WTC11 (cell line): Measurements from ENCODE around the gene SYCP2. TPM values are rescaled to one million over a fixed set of nuclear protein-coding genes. Genes with fewer than 3 reads are reported as not detected.

ENCODE experiments used
- ATAC-seq: fragments of 200-7000 bp; cut with Tn5 transposase; 2 replicates; pipeline ENCODE4 v1.10.0; 2021; ENCODE audit warnings: mild to moderate bottlenecking, moderate library complexity
- CTCF ChIA-PET: fragments of 300-600 bp; sonication (Branson Sonifier 250); formaldehyde crosslinking; loops from one replicate; lab custom pipeline; 2021; ENCODE audit warnings: antibody characterized with exemption; lab: Charles Lee
- POLR2A ChIA-PET: fragments of 350-600 bp; sonication (Branson Sonifier 250); formaldehyde crosslinking; loops from one replicate; lab custom pipeline; 2021; ENCODE audit warnings: antibody characterized with exemption; lab: Charles Lee
- DNase-seq: peaks from one replicate; pipeline ENCODE4 v3.0.0; 2021; ENCODE audit warnings: low spot score
- H3K27ac Mint-ChIP-seq: 2 replicates; pipeline ENCODE4 v1.8.0; 2021; ENCODE audit warnings: mixed read lengths
- H3K27me3 Mint-ChIP-seq: 2 replicates; pipeline ENCODE4 v1.8.0; 2021; ENCODE audit warnings: low read depth, mild to moderate bottlenecking, moderate library complexity, mixed read lengths
- H3K36me3 Mint-ChIP-seq: 2 replicates; pipeline ENCODE4 v1.8.0; 2021; ENCODE audit warnings: mixed read lengths
- H3K4me1 Mint-ChIP-seq: 2 replicates; pipeline ENCODE4 v1.8.0; 2022; ENCODE audit warnings: mixed read lengths
- H3K4me3 Mint-ChIP-seq: 2 replicates; pipeline ENCODE4 v1.8.0; 2021; ENCODE audit warnings: mild to moderate bottlenecking, moderate library complexity, mixed read lengths
- H3K9me3 Mint-ChIP-seq: 2 replicates; pipeline ENCODE4 v1.8.0; 2021; ENCODE audit warnings: mixed read lengths
- ELF4 ChIP-seq: sonication (generic); formaldehyde crosslinking; IDR thresholded peaks from 2 replicates; pipeline ENCODE4 v1.8.1; 2022; ENCODE audit warnings: low read depth, mild to moderate bottlenecking, moderate library complexity, missing genetic modification reagents
- ESRRA ChIP-seq: sonication (generic); formaldehyde crosslinking; IDR thresholded peaks from 2 replicates; pipeline ENCODE4 v1.8.1; 2022; ENCODE audit warnings: mild to moderate bottlenecking, missing genetic modification reagents, borderline replicate concordance
- GTF2I ChIP-seq: fragments of 250-450 bp; sonication (Bioruptor Pico); conservative IDR thresholded peaks from 2 replicates; pipeline ENCODE4 v1.4.0; 2021; ENCODE audit warnings: mild to moderate bottlenecking
- IRF2 ChIP-seq: sonication (generic); formaldehyde crosslinking; IDR thresholded peaks from 2 replicates; pipeline ENCODE4 v1.8.0; 2022; ENCODE audit warnings: low read depth, missing genetic modification reagents, borderline replicate concordance
- MXD4 ChIP-seq: fragments of 250-450 bp; sonication (Bioruptor Pico); IDR thresholded peaks from 2 replicates; pipeline ENCODE4 v1.8.0; 2021; ENCODE audit warnings: mild to moderate bottlenecking, moderate library complexity, borderline replicate concordance
- NR2C2 ChIP-seq: sonication (generic); formaldehyde crosslinking; IDR thresholded peaks from 2 replicates; pipeline ENCODE4 v1.8.0; 2022; ENCODE audit warnings: mild to moderate bottlenecking, missing genetic modification reagents
- NR3C1 ChIP-seq: sonication (generic); formaldehyde crosslinking; conservative IDR thresholded peaks from 2 replicates; pipeline ENCODE4 v1.8.1; 2023; ENCODE audit warnings: low read depth, mild to moderate bottlenecking, missing genetic modification reagents
- OVOL2 ChIP-seq: fragments of 250-450 bp; sonication (Bioruptor Pico); IDR thresholded peaks from 2 replicates; pipeline ENCODE4 v1.9.0; 2021; ENCODE audit warnings: mild to moderate bottlenecking, borderline replicate concordance
- SOX15 ChIP-seq: fragments of 250-450 bp; sonication (Bioruptor Pico); IDR thresholded peaks from 2 replicates; pipeline ENCODE4 v1.9.0; 2021; ENCODE audit warnings: mild to moderate bottlenecking
- TP53 ChIP-seq: sonication (generic); formaldehyde crosslinking; IDR thresholded peaks from 2 replicates; pipeline ENCODE4 v1.8.1; 2023; ENCODE audit warnings: mild to moderate bottlenecking, missing genetic modification reagents
- ZNF138 ChIP-seq: sonication (generic); formaldehyde crosslinking; conservative IDR thresholded peaks from 2 replicates; pipeline ENCODE4 v1.8.1; 2022; ENCODE audit warnings: mild to moderate bottlenecking, moderate library complexity, missing genetic modification reagents
- ZNF219 ChIP-seq: sonication (generic); formaldehyde crosslinking; IDR thresholded peaks from 2 replicates; pipeline ENCODE4 v1.8.0; 2023; ENCODE audit warnings: missing genetic modification reagents, mild to moderate bottlenecking, borderline replicate concordance
- ZNF232 ChIP-seq: sonication (generic); formaldehyde crosslinking; IDR thresholded peaks from 2 replicates; pipeline ENCODE4 v1.8.0; 2022; ENCODE audit warnings: mild to moderate bottlenecking, missing genetic modification reagents
- ZNF263 ChIP-seq: sonication (generic); formaldehyde crosslinking; IDR thresholded peaks from 2 replicates; pipeline ENCODE4 v1.8.1; 2022; ENCODE audit warnings: low read depth, mild to moderate bottlenecking, moderate library complexity, missing genetic modification reagents
- total RNA-seq: library from RNA; stranded (reverse); gene quantifications from 3 replicates; pipeline ENCODE4 v1.2.3, GENCODE V29; 2021
- TF ChIP-seq, protein P1 (sequence below): sonication (generic); formaldehyde crosslinking; conservative IDR thresholded peaks from 2 replicates; pipeline ENCODE4 v1.8.1; 2022; ENCODE audit warnings: mild to moderate bottlenecking, missing genetic modification reagents
- TF ChIP-seq, protein P2 (sequence below): fragments of 250-450 bp; sonication (Bioruptor Pico); IDR thresholded peaks from 2 replicates; pipeline ENCODE4 v1.8.0; 2021; ENCODE audit warnings: mild to moderate bottlenecking
- TF ChIP-seq, protein P3 (sequence below): sonication (generic); formaldehyde crosslinking; IDR thresholded peaks from 2 replicates; pipeline ENCODE4 v1.8.1; 2023; ENCODE audit warnings: mild to moderate bottlenecking, missing genetic modification reagents
- TF ChIP-seq, protein P4 (sequence below): sonication (generic); formaldehyde crosslinking; IDR thresholded peaks from 2 replicates; pipeline ENCODE4 v1.8.1; 2023; ENCODE audit warnings: mild to moderate bottlenecking, missing genetic modification reagents, moderate library complexity
- TF ChIP-seq, protein P5 (sequence below): sonication (generic); formaldehyde crosslinking; IDR thresholded peaks from 2 replicates; pipeline ENCODE4 v1.8.1; 2023; ENCODE audit warnings: mild to moderate bottlenecking, moderate library complexity, missing genetic modification reagents
- TF ChIP-seq, protein P6 (sequence below): fragments of 250-450 bp; sonication (Bioruptor Pico); IDR thresholded peaks from 2 replicates; pipeline ENCODE4 v1.9.0; 2021; ENCODE audit warnings: mild to moderate bottlenecking
- TF ChIP-seq, protein P7 (sequence below): sonication (generic); formaldehyde crosslinking; IDR thresholded peaks from 2 replicates; pipeline ENCODE4 v1.8.1; 2022; ENCODE audit warnings: low read depth, missing genetic modification reagents, borderline replicate concordance
- TF ChIP-seq, protein P8 (sequence below): sonication (generic); formaldehyde crosslinking; IDR thresholded peaks from 2 replicates; pipeline ENCODE4 v1.8.1; 2022; ENCODE audit warnings: low read depth, mild to moderate bottlenecking, moderate library complexity, missing genetic modification reagents, borderline replicate concordance
- TF ChIP-seq, protein P9 (sequence below): sonication (generic); formaldehyde crosslinking; IDR thresholded peaks from 2 replicates; pipeline ENCODE4 v1.8.1; 2022; ENCODE audit warnings: mild to moderate bottlenecking, moderate library complexity, missing genetic modification reagents

Gene SYCP2
- total RNA-seq, 1 experiment from 2014 or later = 0.31 TPM

DNA sequence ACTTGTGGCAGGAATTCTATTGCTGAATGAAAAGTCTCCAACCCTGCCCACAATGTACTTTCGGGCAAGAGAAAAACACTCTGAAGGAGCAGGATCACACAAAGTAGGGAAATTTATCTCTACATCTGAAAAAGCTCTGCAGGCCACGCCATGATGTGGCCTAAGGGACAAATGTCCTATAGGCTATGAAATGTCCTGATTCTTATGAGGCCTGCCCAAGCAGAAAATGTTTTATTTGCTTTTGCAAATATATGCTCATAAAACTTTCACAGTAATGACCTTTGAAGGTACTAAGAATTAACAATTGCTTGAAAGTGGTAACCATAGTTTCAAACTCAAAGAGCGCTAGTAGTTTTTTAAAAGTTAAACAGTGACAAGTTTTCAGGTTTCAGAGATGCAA lies 31.0 kb downstream of the SYCP2 start:
- no peaks in the 10 kb centered on the region for H3K36me3 Mint-ChIP-seq
- no peak overlapping the region for H3K27ac Mint-ChIP-seq
- no peak overlapping the region for H3K4me3 Mint-ChIP-seq
- DNase-seq (no peak), ATAC-seq (no peak)
- TF ChIP-seq, protein P1, sequence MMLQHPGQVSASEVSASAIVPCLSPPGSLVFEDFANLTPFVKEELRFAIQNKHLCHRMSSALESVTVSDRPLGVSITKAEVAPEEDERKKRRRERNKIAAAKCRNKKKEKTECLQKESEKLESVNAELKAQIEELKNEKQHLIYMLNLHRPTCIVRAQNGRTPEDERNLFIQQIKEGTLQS = no peak
- TF ChIP-seq MXD4 (CRISPR knock-in tag) = no peak
- ChIA-PET CTCF (no interaction called here), POLR2A (no interaction called here)
- H3K27me3 Mint-ChIP-seq = peaks cover 62% of the 10 kb centered on the region
- no peaks in the 10 kb centered on the region for H3K9me3 Mint-ChIP-seq
- H3K4me1 Mint-ChIP-seq = peaks cover 4% of the 10 kb centered on the region; the same call in 1 of the 2 replicates

DNA sequence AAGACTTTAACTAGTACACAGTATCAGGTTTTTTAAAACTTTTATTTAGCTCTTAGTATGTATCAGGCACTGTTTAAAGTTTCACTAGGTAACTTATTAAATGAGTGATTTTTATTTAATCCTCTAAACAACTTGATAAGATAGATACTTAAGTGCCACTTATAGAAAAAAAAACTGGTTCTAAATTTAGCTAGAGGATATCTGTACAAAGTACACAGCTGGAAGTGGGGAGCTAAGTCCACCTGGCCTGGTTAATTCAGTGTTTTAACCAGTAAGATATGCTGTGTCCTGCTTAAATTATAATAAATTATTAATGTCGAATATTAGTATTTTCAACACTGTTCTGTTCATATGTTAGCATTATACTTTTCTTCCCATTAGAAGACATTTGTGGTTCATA lies 37.5 kb downstream of the SYCP2 start:
- POLR2A ChIA-PET = no interaction called here
- Mint-ChIP-seq H3K27me3 (peaks cover 60% of the 10 kb centered on the region), H3K4me1 (0 out of 2 replicates have a peak, but pooled peaks cover under 1% of the 10 kb centered on the region), H3K36me3 (no peaks in the 10 kb centered on the region), H3K4me3 (no peak overlapping the region), H3K27ac (no peak overlapping the region), H3K9me3 (no peaks in the 10 kb centered on the region)
- CTCF ChIA-PET = no interaction called here
- TF ChIP-seq ZNF219 = no peak
- TF ChIP-seq, protein P2, sequence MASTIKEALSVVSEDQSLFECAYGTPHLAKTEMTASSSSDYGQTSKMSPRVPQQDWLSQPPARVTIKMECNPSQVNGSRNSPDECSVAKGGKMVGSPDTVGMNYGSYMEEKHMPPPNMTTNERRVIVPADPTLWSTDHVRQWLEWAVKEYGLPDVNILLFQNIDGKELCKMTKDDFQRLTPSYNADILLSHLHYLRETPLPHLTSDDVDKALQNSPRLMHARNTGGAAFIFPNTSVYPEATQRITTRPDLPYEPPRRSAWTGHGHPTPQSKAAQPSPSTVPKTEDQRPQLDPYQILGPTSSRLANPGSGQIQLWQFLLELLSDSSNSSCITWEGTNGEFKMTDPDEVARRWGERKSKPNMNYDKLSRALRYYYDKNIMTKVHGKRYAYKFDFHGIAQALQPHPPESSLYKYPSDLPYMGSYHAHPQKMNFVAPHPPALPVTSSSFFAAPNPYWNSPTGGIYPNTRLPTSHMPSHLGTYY (CRISPR knock-in tag) = no peak
- TF ChIP-seq, protein P3, sequence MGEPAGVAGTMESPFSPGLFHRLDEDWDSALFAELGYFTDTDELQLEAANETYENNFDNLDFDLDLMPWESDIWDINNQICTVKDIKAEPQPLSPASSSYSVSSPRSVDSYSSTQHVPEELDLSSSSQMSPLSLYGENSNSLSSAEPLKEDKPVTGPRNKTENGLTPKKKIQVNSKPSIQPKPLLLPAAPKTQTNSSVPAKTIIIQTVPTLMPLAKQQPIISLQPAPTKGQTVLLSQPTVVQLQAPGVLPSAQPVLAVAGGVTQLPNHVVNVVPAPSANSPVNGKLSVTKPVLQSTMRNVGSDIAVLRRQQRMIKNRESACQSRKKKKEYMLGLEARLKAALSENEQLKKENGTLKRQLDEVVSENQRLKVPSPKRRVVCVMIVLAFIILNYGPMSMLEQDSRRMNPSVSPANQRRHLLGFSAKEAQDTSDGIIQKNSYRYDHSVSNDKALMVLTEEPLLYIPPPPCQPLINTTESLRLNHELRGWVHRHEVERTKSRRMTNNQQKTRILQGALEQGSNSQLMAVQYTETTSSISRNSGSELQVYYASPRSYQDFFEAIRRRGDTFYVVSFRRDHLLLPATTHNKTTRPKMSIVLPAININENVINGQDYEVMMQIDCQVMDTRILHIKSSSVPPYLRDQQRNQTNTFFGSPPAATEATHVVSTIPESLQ = no peak
- DNase-seq = no peak
- ATAC-seq = no peak

DNA sequence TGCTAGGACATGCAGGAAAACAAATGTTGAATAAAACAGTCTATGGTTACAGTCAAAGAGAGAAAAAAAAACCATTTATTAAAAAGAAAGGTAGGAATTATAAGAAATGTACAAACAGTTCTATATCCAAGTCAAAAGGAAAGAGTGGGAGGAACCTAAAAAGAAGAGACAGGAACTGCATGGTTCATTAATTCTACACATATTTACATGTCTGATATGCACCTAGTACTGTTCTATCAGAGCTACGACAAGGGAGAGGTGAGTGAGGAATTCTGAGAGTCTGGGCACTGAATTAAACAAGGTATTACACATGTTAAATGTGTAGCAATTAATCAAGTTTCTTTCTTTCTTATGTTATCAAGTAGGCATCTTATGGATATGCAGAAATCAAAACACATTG lies 41.9 kb downstream of the SYCP2 start:
- no peak overlapping the region for H3K4me3 Mint-ChIP-seq
- peaks cover 54% of the 10 kb centered on the region for H3K27me3 Mint-ChIP-seq
- H3K9me3 Mint-ChIP-seq = no peaks in the 10 kb centered on the region
- no peaks in the 10 kb centered on the region for H3K4me1 Mint-ChIP-seq
- no peak for DNase-seq
- H3K36me3 Mint-ChIP-seq = no peaks in the 10 kb centered on the region
- POLR2A ChIA-PET = no interaction called here
- no peak for ATAC-seq
- no peak overlapping the region for H3K27ac Mint-ChIP-seq
- CTCF ChIA-PET = interaction anchor here (0.9 kb wide), 1 partner anchor 42 kb away, joined by 3 read pairs; no protein-coding TSS in a partner anchor
- TF ChIP-seq, protein P4, sequence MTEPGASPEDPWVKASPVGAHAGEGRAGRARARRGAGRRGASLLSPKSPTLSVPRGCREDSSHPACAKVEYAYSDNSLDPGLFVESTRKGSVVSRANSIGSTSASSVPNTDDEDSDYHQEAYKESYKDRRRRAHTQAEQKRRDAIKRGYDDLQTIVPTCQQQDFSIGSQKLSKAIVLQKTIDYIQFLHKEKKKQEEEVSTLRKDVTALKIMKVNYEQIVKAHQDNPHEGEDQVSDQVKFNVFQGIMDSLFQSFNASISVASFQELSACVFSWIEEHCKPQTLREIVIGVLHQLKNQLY (CRISPR knock-in tag) = no peak
- no peak for TF ChIP-seq IRF2 (CRISPR knock-in tag)
- TF ChIP-seq, protein P5, sequence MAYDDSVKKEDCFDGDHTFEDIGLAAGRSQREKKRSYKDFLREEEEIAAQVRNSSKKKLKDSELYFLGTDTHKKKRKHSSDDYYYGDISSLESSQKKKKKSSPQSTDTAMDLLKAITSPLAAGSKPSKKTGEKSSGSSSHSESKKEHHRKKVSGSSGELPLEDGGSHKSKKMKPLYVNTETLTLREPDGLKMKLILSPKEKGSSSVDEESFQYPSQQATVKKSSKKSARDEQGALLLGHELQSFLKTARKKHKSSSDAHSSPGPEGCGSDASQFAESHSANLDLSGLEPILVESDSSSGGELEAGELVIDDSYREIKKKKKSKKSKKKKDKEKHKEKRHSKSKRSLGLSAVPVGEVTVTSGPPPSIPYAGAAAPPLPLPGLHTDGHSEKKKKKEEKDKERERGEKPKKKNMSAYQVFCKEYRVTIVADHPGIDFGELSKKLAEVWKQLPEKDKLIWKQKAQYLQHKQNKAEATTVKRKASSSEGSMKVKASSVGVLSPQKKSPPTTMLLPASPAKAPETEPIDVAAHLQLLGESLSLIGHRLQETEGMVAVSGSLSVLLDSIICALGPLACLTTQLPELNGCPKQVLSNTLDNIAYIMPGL (CRISPR knock-in tag) = no peak
- TF ChIP-seq ESRRA (CRISPR knock-in tag) = no peak
- TF ChIP-seq, protein P6, sequence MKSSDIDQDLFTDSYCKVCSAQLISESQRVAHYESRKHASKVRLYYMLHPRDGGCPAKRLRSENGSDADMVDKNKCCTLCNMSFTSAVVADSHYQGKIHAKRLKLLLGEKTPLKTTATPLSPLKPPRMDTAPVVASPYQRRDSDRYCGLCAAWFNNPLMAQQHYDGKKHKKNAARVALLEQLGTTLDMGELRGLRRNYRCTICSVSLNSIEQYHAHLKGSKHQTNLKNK (CRISPR knock-in tag) = no peak
- no peak for TF ChIP-seq NR3C1 (CRISPR knock-in tag)
- TF ChIP-seq ZNF263 = no peak
- no peak for TF ChIP-seq NR2C2 (CRISPR knock-in tag)
- no peak for TF ChIP-seq ELF4 (CRISPR knock-in tag)
- TF ChIP-seq OVOL2 (CRISPR knock-in tag) = no peak
- TF ChIP-seq, protein P7, sequence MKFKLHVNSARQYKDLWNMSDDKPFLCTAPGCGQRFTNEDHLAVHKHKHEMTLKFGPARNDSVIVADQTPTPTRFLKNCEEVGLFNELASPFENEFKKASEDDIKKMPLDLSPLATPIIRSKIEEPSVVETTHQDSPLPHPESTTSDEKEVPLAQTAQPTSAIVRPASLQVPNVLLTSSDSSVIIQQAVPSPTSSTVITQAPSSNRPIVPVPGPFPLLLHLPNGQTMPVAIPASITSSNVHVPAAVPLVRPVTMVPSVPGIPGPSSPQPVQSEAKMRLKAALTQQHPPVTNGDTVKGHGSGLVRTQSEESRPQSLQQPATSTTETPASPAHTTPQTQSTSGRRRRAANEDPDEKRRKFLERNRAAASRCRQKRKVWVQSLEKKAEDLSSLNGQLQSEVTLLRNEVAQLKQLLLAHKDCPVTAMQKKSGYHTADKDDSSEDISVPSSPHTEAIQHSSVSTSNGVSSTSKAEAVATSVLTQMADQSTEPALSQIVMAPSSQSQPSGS (CRISPR knock-in tag) = no peak
- no peak for TF ChIP-seq TP53
- no peak for TF ChIP-seq SOX15 (CRISPR knock-in tag)
- TF ChIP-seq, protein P8, sequence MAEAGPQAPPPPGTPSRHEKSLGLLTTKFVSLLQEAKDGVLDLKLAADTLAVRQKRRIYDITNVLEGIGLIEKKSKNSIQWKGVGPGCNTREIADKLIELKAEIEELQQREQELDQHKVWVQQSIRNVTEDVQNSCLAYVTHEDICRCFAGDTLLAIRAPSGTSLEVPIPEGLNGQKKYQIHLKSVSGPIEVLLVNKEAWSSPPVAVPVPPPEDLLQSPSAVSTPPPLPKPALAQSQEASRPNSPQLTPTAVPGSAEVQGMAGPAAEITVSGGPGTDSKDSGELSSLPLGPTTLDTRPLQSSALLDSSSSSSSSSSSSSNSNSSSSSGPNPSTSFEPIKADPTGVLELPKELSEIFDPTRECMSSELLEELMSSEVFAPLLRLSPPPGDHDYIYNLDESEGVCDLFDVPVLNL = no peak
- no peak for TF ChIP-seq GTF2I
- TF ChIP-seq ZNF232 (CRISPR knock-in tag) = no peak
- TF ChIP-seq, protein P9, sequence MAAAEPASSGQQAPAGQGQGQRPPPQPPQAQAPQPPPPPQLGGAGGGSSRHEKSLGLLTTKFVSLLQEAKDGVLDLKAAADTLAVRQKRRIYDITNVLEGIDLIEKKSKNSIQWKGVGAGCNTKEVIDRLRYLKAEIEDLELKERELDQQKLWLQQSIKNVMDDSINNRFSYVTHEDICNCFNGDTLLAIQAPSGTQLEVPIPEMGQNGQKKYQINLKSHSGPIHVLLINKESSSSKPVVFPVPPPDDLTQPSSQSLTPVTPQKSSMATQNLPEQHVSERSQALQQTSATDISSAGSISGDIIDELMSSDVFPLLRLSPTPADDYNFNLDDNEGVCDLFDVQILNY (CRISPR knock-in tag) = no peak
- TF ChIP-seq ZNF138 (CRISPR knock-in tag) = no peak
